Muscle of back (tissue), 11 donors: ENCODE results near the gene LRRC4. TPM values are rescaled to one million over a fixed set of nuclear protein-coding genes. Genes with fewer than 3 reads are reported as not detected.

Experiments
- DNase-seq, 3 donors: peaks; one replicate each; pipeline versions ENCODE4 v3.0.0 to v3.0.0-alpha.2; 2013
- polyA plus RNA-seq, 10 donors: library from polyadenylated mRNA; unstranded; fragments of 120-200 nt; gene quantifications; one replicate each; pipeline ENCODE4 v1.2.1, GENCODE V29; 2013; ENCODE audit not compliant: insufficient read length in 10 of 10

LRRC4 gene
- polyA plus RNA-seq, 10 donors, result 2.5 to 6.7 (median 3.2) TPM

- DNase-seq, result no peak
Observed at GRCh38 chr7:128060018-128060417, 28.8 kb upstream of the LRRC4 start.

GRCh38 chr7:128059143-128059988 is 28.1 kb upstream of the LRRC4 start:
- no peak for DNase-seq

- DNase-seq, result no peak
Observed at GRCh38 chr7:128057909-128058308, 26.7 kb upstream of the LRRC4 start.

GRCh38 chr7:128056901-128057300 is 25.7 kb upstream of the LRRC4 start:
- peak in 1 of 3 donors; percentile 68 for DNase-seq

GRCh38 chr7:128055637-128056036 is 24.4 kb upstream of the LRRC4 start:
- no peak for DNase-seq

- no peak for DNase-seq
Observed at GRCh38 chr7:128054511-128054910, 23.3 kb upstream of the LRRC4 start.

GRCh38 chr7:128053991-128054390 is 22.8 kb upstream of the LRRC4 start:
- no peak for DNase-seq

- peak in 1 of 3 donors; percentile 32 for DNase-seq
Observed at GRCh38 chr7:128053023-128053422, 21.8 kb upstream of the LRRC4 start.

GRCh38 chr7:128052404-128052803 is 21.2 kb upstream of the LRRC4 start:
- no peak for DNase-seq

GRCh38 chr7:128045766-128046165 is 14.5 kb upstream of the LRRC4 start:
- DNase-seq, result no peak

- DNase-seq, result no peak
Observed at GRCh38 chr7:128045158-128045557, 13.9 kb upstream of the LRRC4 start.

GRCh38 chr7:128044064-128044463 is 12.8 kb upstream of the LRRC4 start:
- DNase-seq, result no peak

- DNase-seq, result no peak
Observed at GRCh38 chr7:128042012-128042411, 10.8 kb upstream of the LRRC4 start.

- DNase-seq, result no peak
Observed at GRCh38 chr7:128041203-128041602, 10.0 kb upstream of the LRRC4 start.

GRCh38 chr7:128040205-128040604 is 9.0 kb upstream of the LRRC4 start:
- DNase-seq, result no peak

- no peak for DNase-seq
Observed at GRCh38 chr7:128039544-128039953, 8.3 kb upstream of the LRRC4 start.

GRCh38 chr7:128037880-128038619 is 6.8 kb upstream of the LRRC4 start:
- no peak for DNase-seq

- DNase-seq, result no peak
Observed at GRCh38 chr7:128037081-128037480, 5.8 kb upstream of the LRRC4 start.

- DNase-seq, result no peak
Observed at GRCh38 chr7:128036226-128036940, 5.1 kb upstream of the LRRC4 start.

- no peak for DNase-seq
Observed at GRCh38 chr7:128035712-128036111, 4.5 kb upstream of the LRRC4 start.

GRCh38 chr7:128034825-128035224 is 3.6 kb upstream of the LRRC4 start:
- no peak for DNase-seq

- no peak for DNase-seq
Observed at GRCh38 chr7:128033246-128033645, 2.0 kb upstream of the LRRC4 start.
